Trophoblast cell (in vitro differentiated cells and primary cell): ENCODE data around the gene TGFB3.

Source experiments
- DNase-seq, 2 donors: peaks; one replicate each; pipeline ENCODE4 v3.0.0-alpha.2; 2016
- H2AFZ ChIP-seq: 2 replicates; pipeline ENCODE4 v1.6.1; 2013; ENCODE audit warnings: low read length, moderate library complexity, mild to moderate bottlenecking; ENCODE audit not compliant: insufficient read depth, poor library complexity
- H2AK5ac ChIP-seq: 2 replicates; pipeline ENCODE4 v1.6.1; 2013; ENCODE audit warnings: mild to moderate bottlenecking, low read length
- H2BK120ac ChIP-seq: 2 replicates; pipeline ENCODE4 v1.6.1; 2013; ENCODE audit warnings: low read length, mild to moderate bottlenecking, moderate library complexity; ENCODE audit not compliant: insufficient read depth, poor library complexity
- H2BK12ac ChIP-seq: 2 replicates; pipeline ENCODE4 v1.6.1; 2013; ENCODE audit warnings: mild to moderate bottlenecking, low read length, moderate library complexity
- H2BK5ac ChIP-seq: 2 replicates; pipeline ENCODE4 v1.6.1; 2013; ENCODE audit warnings: low read length, low read depth, moderate library complexity, mild to moderate bottlenecking; ENCODE audit not compliant: poor library complexity
- H3K14ac ChIP-seq: 2 replicates; pipeline ENCODE4 v1.6.1; 2013; ENCODE audit warnings: mild to moderate bottlenecking, low read length
- H3K18ac ChIP-seq: 2 replicates; pipeline ENCODE4 v1.6.1; 2013; ENCODE audit warnings: mild to moderate bottlenecking, low read length
- H3K23ac ChIP-seq: 2 replicates; pipeline ENCODE4 v1.6.1; 2013; ENCODE audit warnings: low read length
- H3K27ac ChIP-seq: 2 replicates; pipeline ENCODE4 v1.5.1; 2013; ENCODE audit warnings: low read depth, mild to moderate bottlenecking, inconsistent platforms, low read length, moderate library complexity
- H3K27me3 ChIP-seq: 2 replicates; pipeline ENCODE4 v1.6.1; 2013; ENCODE audit warnings: inconsistent platforms, mild to moderate bottlenecking, low read length, moderate library complexity; ENCODE audit not compliant: insufficient read depth
- H3K36me3 ChIP-seq, 2 experiments: 1 replicate in 1 of 2; 2 replicates in 1 of 2; pipeline ENCODE4 v1.6.1; 2013; ENCODE audit warnings: low read length in 2 of 2, mild to moderate bottlenecking in 2 of 2, moderate library complexity in 1 of 2; ENCODE audit not compliant: insufficient read depth in 2 of 2, control insufficient read depth in 1 of 2
- H3K4ac ChIP-seq: 2 replicates; pipeline ENCODE4 v1.6.1; 2013; ENCODE audit warnings: low read depth, mild to moderate bottlenecking, low read length, moderate library complexity
- H3K4me1 ChIP-seq, 2 experiments: 1 replicate in 1 of 2; 2 replicates in 1 of 2; pipeline ENCODE4 v1.6.1; 2013; ENCODE audit warnings: low read length in 2 of 2, mild to moderate bottlenecking in 2 of 2, moderate library complexity in 1 of 2; ENCODE audit not compliant: insufficient read depth in 2 of 2, control insufficient read depth in 1 of 2
- H3K4me2 ChIP-seq: 2 replicates; pipeline ENCODE4 v1.6.1; 2013; ENCODE audit warnings: inconsistent platforms, mild to moderate bottlenecking, low read length, moderate library complexity
- H3K4me3 ChIP-seq: 2 replicates; pipeline ENCODE4 v1.5.1; 2013; ENCODE audit warnings: mild to moderate bottlenecking, low read depth, low read length, inconsistent platforms
- H3K79me1 ChIP-seq: one replicate; pipeline ENCODE4 v1.6.1; 2013; ENCODE audit warnings: low read length
- H3K79me2 ChIP-seq: 2 replicates; pipeline ENCODE4 v1.6.1; 2013; ENCODE audit warnings: low read length, mild to moderate bottlenecking; ENCODE audit not compliant: control insufficient read depth, insufficient read depth, poor library complexity
- H3K9ac ChIP-seq: 2 replicates; pipeline ENCODE4 v1.6.1; 2013; ENCODE audit warnings: mild to moderate bottlenecking, low read length
- H3K9me3 ChIP-seq: 2 replicates; pipeline ENCODE4 v1.6.1; 2013; ENCODE audit warnings: low read depth, mild to moderate bottlenecking, control low read depth, inconsistent platforms, low read length; ENCODE audit not compliant: insufficient read depth
- H4K12ac ChIP-seq: 2 replicates; pipeline ENCODE4 v1.6.1; 2013; ENCODE audit warnings: low read depth, mild to moderate bottlenecking, low read length, moderate library complexity
- H4K8ac ChIP-seq: 2 replicates; pipeline ENCODE4 v1.6.1; 2013; ENCODE audit warnings: low read depth, mild to moderate bottlenecking, low read length, moderate library complexity
- H4K91ac ChIP-seq: one replicate; pipeline ENCODE4 v1.6.1; 2013; ENCODE audit warnings: low read depth, mild to moderate bottlenecking, low read length, moderate library complexity
- WGBS: extraction: QIAGEN DNeasy Blood & Tissue Kit; methylation state at CpG from one replicate; pipeline ENCODE4 v1.1.7; 2013; ENCODE audit warnings: missing lambda C conversion rate; ENCODE audit not compliant: insufficient read length, insufficient coverage; ENCODE audit errors: extremely low coverage; 5-methylcytosine and 5-hydroxymethylcytosine counted together

Gene TGFB3

GRCh38 chr14:75969891-75970290, 11.9 kb downstream of the TGFB3 start:
- peaks cover 2 to 7% of the 10 kb centered on the region in 2 experiments for H3K36me3 ChIP-seq
- no peak overlapping the region for H2BK12ac ChIP-seq
- peaks cover 7% of the 10 kb centered on the region in 2 experiments for H3K4me1 ChIP-seq
- H2BK120ac ChIP-seq: no peak overlapping the region
- no peak overlapping the region for H3K4ac ChIP-seq
- no peak overlapping the region for H4K8ac ChIP-seq
- H2AFZ ChIP-seq: no peak overlapping the region
- no peak overlapping the region for H3K9ac ChIP-seq
- no peak overlapping the region for H2BK5ac ChIP-seq
- no peaks in the 10 kb centered on the region for H3K27me3 ChIP-seq
- no peak overlapping the region for H3K23ac ChIP-seq
- H2AK5ac ChIP-seq: no peak overlapping the region
- DNase-seq: no peak
- H3K79me2 ChIP-seq: no peaks in the 10 kb centered on the region
- H4K91ac ChIP-seq: no peak overlapping the region
- H3K18ac ChIP-seq: no peak overlapping the region
- H3K79me1 ChIP-seq: no peaks in the 10 kb centered on the region
- no peak overlapping the region for H3K14ac ChIP-seq
- peaks cover 2% of the 10 kb centered on the region for H3K9me3 ChIP-seq
- no peak overlapping the region for H3K4me2 ChIP-seq
- no CpG with 5 or more reads among the region's 8 CpGs for WGBS
- H3K27ac ChIP-seq: no peak overlapping the region
- H3K4me3 ChIP-seq: no peak overlapping the region
- no peak overlapping the region for H4K12ac ChIP-seq

- H3K79me1 ChIP-seq: no peaks in the 10 kb centered on the region
- peaks cover 2% of the 10 kb centered on the region for H3K9me3 ChIP-seq
- no peak overlapping the region for H3K14ac ChIP-seq
- no peak overlapping the region for H3K4me2 ChIP-seq
- no peak for DNase-seq
- no peak overlapping the region for H4K8ac ChIP-seq
- no peak overlapping the region for H4K91ac ChIP-seq
- no peak overlapping the region for H4K12ac ChIP-seq
- no peak overlapping the region for H3K18ac ChIP-seq
- no peak overlapping the region for H3K9ac ChIP-seq
- no peak overlapping the region for H2BK5ac ChIP-seq
- peaks cover 7% of the 10 kb centered on the region in 2 experiments for H3K4me1 ChIP-seq
- H3K23ac ChIP-seq: no peak overlapping the region
- no peaks in the 10 kb centered on the region for H3K27me3 ChIP-seq
- WGBS: no CpG with 5 or more reads among the region's 4 CpGs
- H3K27ac ChIP-seq: no peak overlapping the region
- no peak overlapping the region for H3K4me3 ChIP-seq
- no peak overlapping the region for H2BK120ac ChIP-seq
- peaks cover 2 to 7% of the 10 kb centered on the region in 2 experiments for H3K36me3 ChIP-seq
- no peak overlapping the region for H3K4ac ChIP-seq
- H3K79me2 ChIP-seq: no peaks in the 10 kb centered on the region
- no peak overlapping the region for H2BK12ac ChIP-seq
- no peak overlapping the region for H2AFZ ChIP-seq
- no peak overlapping the region for H2AK5ac ChIP-seq
Observed at GRCh38 chr14:75969126-75969525, 12.7 kb downstream of the TGFB3 start.

GRCh38 chr14:75968456-75968855, 13.3 kb downstream of the TGFB3 start:
- Histone ChIP-seq H3K14ac (no peak overlapping the region), H2AK5ac (no peak overlapping the region), H3K4me1 (peaks cover 7% of the 10 kb centered on the region in 2 experiments), H3K4me2 (no peak overlapping the region), H3K27me3 (no peaks in the 10 kb centered on the region), H3K23ac (no peak overlapping the region), H3K27ac (no peak overlapping the region), H3K4me3 (no peak overlapping the region), H4K91ac (no peak overlapping the region), H2BK12ac (no peak overlapping the region), H4K12ac (no peak overlapping the region), H4K8ac (no peak overlapping the region), H3K36me3 (peaks cover 2 to 7% of the 10 kb centered on the region in 2 experiments), H3K79me1 (no peaks in the 10 kb centered on the region), H3K4ac (no peak overlapping the region), H2BK5ac (no peak overlapping the region), H3K79me2 (no peaks in the 10 kb centered on the region), H2BK120ac (no peak overlapping the region), H3K9me3 (peaks cover 2% of the 10 kb centered on the region), H2AFZ (no peak overlapping the region), H3K9ac (no peak overlapping the region), H3K18ac (no peak overlapping the region)
- no CpG with 5 or more reads among the region's 4 CpGs for WGBS
- DNase-seq: no peak

- Histone ChIP-seq H3K4me3 (no peak overlapping the region), H2BK120ac (no peak overlapping the region), H3K14ac (no peak overlapping the region), H3K4me2 (no peak overlapping the region), H3K27ac (no peak overlapping the region), H2BK12ac (no peak overlapping the region), H3K4me1 (peaks cover 6 to 7% of the 10 kb centered on the region in 2 experiments), H3K9me3 (peaks cover 2% of the 10 kb centered on the region), H2AFZ (no peak overlapping the region), H3K18ac (no peak overlapping the region), H3K36me3 (peaks cover 2 to 7% of the 10 kb centered on the region in 2 experiments), H4K12ac (no peak overlapping the region), H3K79me2 (no peaks in the 10 kb centered on the region), H4K91ac (no peak overlapping the region), H2AK5ac (no peak overlapping the region), H3K9ac (no peak overlapping the region), H3K23ac (no peak overlapping the region), H3K27me3 (no peaks in the 10 kb centered on the region), H3K79me1 (no peaks in the 10 kb centered on the region), H2BK5ac (no peak overlapping the region), H3K4ac (no peak overlapping the region), H4K8ac (no peak overlapping the region)
- WGBS: no CpG with 5 or more reads among the region's 3 CpGs
- no peak for DNase-seq
Observed at GRCh38 chr14:75967866-75968265, 13.9 kb downstream of the TGFB3 start.
